NCI-H187 treated with DMSO at 0.1 percent for 48 hours (cell line): ENCODE data around the gene TLX2.
A peak's percentile ranks its signal among the peaks of the same experiment; 100 is the strongest.
"Not testable (repeated sequence)": the region's sequence is repeated elsewhere in the genome, so short reads cannot be mapped to it uniquely, and the experiment has no call there.

Experiments
- DNase-seq: peaks from one replicate; lab custom pipeline; 2025; lab: John Stamatoyannopoulos, UW

The TLX2 gene

DNA sequence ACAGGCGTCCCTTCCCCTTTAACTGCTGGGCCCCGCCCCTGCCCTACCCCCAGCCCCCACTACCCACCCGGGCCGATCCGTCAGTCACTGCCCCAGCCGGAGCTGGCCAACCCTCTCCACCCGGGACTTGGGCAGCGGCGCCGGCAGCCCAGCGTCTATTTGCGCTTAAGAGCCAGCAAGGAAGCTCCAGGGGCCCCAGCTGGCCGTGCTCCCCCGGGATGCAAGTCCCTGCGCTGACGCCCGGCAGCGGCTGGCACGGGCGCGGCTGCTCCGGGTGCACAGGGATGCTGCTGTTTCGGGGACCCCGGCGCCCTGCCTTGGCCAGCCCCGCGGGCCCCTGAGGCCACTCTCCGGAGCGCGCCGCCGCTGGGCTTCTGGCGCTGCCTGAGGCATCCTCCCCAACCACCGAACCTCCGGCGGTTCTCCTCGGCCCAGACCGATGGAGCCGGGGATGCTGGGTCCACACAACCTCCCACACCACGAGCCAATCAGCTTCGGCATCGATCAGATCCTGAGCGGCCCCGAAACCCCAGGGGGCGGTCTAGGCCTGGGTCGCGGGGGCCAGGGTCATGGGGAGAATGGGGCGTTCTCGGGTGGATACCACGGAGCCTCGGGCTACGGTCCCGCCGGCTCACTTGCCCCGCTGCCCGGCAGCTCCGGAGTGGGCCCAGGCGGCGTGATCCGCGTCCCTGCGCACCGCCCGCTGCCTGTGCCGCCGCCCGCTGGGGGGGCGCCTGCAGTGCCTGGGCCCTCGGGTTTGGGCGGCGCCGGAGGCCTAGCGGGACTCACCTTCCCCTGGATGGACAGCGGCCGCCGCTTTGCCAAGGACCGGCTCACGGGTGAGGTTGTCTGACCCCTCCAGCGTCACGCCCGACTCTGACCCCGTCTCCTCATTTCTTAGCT is at the start of gene TLX2:
Gene TLX2, plus strand, starts transcription at position 83 of the 903 bp plus-strand sequence. Its CDS starts 357 bp downstream, at position 440.
- DNase-seq, result no peak

DNA sequence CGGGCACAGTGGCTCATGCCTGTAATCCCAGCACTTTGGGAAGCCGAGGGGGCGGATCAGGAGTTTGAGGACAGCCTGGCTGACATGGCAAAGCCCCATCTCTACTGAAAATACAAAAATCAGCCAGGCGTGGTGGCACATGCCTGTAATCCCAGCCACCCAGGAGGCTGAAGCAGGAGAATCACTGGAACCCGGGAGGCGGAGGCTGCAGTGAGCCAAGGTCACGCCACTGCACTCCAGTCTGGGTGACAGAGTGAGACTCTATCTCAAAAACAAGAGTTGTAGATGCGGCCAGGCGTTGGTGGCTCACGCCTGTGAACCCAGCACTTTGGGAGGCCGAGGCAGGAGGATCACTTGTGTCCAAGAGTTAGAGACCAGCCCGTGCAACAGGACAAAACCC is 43.5 kb upstream of the TLX2 start:
- DNase-seq, result not testable (repeated sequence)

DNA sequence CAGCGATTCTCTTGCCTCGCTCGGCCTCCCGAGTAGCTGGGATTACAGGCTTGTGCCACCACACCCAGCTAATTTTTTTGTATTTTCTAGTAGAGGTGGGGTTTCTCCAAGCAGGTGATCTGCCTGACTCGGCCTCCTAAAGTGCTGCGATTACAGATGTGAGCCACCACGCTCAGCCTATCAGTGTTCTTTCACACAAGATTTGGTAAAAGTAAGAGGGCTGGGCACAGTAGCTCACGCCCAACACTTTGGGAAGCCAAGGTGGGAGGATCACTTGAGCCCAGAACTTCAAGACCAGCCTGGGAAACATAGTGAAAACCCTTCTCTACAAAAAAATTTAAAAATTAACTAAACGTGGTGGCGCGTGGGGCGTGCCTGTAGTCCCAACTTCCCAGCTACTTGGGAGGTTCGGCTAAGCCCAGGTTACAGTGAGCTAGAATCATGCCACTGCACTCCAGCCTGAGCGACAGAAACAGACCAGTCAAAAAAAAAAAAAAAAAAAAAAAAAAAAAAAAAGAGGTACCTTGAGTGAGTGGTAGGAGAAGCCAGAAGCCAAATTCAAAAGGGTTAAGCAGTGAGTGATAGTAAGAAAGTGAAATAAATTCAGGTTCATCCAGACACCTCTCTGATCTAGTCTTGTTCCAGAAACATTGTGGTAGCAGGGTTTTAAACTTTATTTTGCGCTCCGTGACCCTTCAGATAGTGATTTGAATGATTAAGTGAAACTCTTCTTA is 42.8 kb upstream of the TLX2 start:
- DNase-seq, result no peak

DNA sequence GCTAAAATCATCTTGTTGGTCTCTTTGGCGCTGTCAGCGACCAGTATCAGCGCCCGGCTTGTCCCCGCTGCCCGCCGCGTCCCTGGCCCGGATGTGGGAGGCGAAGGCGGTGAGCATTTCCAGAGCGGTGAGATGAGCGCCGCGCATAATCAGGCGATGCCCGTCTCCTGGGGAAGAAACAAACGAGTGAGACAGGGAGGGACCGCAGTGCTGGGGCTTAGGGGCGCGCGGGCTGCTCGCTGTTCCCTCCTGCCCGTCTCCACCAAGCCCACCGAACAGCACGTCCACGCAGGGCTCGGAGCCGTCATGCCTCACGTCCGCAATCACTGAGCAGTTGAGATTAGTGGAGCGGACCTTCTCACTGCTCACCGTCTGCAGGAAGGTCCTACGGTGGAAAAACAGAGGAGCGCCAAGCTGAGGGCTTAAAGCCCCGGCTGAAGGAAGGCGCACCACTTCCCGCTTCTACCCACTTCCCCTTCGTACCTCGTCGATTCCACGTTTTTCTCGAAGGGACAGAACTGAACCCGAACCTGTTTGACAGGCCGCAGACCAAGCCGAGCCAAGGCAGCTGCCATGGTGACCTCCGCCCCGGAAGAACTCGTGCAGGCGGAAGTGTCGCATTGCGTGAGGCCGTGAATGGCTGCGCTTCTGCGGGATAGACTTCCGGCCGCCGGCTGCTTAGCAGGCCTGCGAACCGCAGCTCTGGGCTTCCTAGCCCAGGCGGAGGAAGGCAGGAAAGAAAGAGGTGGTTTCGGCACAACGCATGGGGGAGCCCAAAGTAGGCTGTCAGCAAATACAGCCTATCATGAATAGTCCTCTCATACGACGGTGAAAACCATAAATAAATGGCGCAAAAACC is 41.9 kb upstream of the TLX2 start, which contains the start of gene MRPL53:
Gene MRPL53, minus strand, starts transcription at position 595 of the 859 bp plus-strand sequence. Its CDS starts 20 bp downstream, at position 575.
- no peak for DNase-seq

DNA sequence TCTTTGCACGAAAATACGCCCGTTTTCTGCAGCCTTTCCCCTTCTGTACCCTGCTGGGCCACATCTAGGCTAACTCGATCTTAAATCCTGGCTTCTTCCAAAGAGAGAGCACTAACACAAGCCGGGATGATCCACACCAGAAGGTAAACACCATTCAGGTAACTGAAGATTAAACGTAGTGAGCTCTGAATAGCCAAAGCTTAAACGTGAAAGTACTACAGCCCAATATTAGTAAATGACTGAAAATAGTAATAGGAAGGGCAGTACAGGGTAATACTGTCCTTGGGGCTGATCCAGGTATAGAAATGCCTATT is 41.3 kb upstream of the TLX2 start:
- DNase-seq, result no peak

DNA sequence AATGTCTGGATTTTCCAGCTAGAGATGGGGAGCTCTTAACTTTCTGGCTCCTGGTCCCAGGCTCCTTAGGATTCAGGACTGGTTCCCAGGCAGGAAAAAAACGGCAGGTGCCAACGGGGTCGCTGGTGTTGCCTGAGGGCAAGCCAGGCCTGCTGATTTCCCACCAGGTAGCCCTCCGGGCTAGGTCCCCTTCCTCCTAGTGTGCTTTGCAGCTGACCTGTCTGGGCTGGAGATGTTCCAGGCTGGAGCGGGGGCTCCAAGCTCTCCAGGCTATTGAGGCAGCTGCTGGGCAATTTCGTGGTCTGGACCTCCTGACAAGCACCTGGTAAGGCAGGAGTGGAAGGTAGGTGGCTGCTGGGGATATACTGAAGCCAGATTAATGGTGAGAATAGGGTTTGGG is 39.8 kb upstream of the TLX2 start:
- DNase-seq, result no peak

DNA sequence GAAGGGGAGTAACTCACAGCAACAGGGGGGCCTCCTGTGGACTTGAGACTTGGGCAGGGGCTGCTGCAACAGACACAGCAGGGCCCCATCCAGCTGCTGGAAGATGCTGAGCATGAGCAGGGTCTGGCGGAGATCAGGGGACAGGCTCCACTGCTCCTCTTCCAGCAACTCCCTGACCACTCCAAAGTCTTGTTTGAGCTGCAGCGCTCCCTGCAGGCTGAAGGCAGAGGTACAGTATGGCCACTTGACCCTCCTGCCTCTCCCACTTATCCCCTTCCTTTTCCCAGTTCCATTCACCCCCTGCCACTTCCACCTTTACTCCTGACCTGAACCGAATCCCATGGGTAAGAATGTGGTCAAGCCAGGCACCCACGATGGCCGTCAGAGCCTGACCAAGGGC is 39.4 kb upstream of the TLX2 start:
- no peak for DNase-seq

DNA sequence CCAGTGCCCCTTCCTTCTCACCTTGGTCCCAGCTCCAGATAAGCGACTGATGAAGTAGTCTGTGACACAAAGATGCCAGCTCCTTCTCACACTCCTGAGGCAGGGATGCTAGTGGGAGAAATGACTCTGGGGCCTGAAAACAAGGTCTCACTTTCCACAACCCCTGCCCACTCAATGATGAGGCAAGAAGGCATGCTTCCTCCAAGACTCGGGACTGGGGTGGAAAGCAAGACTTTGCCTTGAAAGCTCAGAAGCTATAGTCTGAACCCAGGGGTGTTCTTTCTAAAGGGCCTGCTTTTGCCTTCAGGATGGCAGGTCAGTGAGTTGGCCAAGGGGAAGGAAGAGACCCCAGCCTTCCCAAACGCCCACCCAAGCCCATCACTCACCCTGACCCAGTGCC is 32.8 kb upstream of the TLX2 start:
- DNase-seq, result no peak

DNA sequence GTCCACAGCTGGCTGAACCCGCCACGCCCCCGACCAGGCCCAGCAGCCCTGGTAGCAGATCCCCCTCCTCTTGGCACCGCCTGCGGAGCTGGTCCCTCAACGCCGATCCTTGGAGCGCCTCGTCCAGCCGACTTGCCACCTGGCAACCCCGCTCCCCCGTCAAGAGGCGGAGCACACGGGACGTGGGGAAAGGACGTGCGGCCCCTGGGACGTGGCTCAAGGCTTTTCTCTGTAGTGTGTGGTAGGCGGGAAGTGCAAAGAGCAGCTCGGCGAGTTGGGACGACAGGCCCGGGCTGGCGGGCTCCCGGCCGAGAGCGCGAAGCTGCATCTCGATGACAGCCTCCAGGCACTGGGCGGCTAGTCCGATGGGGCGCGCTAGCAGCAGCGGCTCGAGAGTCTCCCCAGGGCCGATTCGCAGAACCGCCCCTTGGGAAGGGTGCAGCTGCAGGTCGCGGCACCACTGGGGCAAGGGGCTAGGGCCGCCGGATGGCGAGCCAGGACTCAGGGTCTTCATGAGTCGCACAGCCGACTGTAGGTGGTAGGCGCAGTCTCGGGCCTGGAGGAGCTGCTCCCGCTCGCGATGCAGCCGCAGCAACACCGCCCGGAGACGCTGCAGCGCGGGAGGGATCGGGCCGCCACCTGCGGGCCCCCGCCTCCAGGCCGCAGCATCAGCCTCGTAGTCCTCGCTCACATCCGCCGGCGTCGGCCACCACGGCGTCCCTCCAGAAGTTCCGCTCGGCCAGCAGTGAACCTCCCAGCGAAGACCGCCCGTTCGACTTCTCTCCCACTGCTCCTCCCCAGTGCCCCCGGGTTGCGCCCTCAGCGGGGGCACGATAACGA is 32.1 kb upstream of the TLX2 start:
- DNase-seq, result no peak

DNA sequence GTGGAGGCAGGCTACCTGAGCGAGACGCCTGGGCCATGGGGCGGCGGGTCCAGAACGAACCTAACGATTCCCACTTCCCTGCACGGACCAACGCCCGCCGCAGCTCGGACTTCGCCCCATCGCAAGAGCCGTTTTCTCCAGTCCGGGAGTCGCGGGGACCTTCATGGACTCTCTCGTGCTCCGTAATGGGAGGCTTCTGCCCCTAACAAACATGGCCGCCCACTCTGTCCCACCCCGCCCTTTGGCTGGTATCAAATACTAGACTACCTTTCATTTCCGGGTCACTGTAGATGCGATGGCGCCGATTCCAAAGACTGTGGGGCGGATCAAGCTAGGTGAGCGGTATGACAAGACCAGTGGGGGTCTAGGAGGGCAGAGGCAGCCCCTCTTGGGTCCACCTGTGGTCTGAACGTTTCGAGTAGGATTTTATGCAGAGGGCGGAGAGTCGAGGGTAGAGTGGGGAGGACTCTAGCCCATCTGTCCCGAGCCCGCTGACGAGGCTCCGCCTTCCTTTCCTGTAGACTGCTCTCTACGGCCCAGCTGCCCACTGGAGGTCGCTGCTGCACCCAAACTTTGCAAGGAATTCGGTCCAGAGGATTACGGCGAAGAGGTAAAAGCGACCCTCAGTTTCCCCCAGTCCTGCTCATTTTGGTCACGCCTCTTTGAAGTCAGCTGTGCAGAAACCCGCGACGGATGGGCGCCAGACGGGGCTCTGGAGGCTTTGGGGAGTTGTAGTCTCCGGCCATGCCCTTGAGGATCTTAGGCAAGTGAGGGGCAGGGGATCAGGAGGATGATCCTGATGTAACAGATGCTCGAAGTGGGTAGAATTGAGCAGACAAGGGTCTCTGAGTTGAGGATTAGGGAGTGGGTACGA is 31.2 kb upstream of the TLX2 start, which contains the start of the genes CCDC142 and TTC31:
Gene CCDC142, minus strand, starts transcription at position 198 of the 874 bp plus-strand sequence. Its CDS starts 161 bp downstream, at position 37.
Gene TTC31, plus strand, starts transcription at position 281 of the 874 bp plus-strand sequence. Its CDS starts 15 bp downstream, at position 296.
- peak; percentile 56 for DNase-seq

DNA sequence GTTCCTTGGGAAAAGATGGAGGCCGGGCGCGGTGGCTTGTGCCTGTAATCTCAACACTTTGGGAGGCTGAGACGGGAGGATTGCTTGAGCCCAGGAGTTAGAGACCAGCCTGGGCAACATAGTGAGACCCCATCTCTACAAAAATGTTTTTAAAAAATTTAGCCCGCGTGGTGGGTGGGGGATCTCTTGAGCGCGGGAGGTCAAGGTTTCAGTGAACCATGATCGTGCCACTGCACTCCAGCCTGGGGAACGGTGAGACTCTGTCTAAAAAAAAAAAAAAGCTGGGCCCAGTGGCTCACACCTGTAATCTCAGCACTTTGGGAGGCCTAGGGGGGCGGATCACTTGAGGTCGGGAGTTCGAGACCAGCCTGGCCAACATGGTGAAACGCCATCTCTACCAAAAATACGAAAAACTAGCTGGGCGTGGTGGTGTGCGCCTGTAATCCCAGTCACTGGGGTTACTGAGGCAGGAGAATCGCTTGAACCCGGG is 30.5 kb upstream of the TLX2 start:
- not testable (repeated sequence) for DNase-seq

DNA sequence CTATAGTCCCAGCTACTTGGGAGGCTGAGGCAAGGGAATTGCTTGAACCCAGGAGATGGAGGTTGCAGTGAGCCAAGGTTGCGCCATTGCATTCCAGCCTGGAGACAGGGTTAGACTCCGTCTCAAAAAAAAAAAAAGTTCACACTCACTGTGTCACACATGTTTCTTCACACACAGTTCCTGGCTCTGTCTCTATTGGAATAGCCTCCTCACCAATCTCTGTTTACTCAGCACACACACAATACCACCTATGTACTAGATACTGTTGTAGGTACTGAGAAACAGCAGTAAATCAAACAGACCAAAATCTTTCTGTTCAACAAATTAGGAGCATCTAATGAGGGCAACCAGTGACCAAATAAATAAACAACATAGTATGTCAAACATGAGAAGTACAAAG is 28.1 kb upstream of the TLX2 start:
- no peak for DNase-seq

DNA sequence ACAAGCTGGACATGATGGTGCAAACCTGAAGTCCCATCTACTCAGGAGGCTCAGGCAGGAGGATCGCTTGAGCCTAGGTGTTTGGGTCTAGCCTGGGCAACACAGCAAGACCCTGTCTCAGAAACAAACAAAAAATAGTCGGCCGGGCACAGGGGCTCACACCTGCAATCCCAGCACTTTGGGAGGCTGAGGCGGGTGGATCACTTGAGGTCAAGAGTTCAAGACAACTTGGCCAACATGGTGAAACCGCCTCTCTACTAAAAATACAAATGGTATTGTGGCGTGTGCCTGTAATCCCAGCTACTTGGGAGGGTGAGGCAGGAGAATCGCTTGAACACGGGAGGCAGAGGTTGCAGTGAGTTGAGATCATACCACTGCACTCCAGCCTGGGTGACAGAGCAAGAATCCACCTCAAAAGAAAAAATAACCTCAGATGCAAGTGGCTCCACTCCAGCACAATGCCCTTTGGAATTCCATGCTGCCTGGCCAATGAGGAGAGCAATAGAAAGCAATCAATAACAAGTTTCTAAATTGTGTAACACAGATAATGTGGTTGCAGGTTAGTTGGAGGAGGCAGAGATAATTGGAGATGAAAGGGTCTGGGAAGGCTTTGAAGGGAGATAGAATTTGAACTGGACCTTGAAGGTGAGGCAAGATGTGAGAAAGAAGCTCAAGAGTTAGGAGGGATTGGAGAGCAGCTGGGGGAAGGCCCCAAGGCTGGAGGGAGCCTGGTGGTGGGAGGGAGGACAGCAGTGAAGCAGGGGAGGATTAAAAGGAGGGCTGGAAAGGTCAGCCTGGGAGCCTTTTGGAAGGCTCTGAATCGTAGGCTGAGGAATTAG is 25.4 kb upstream of the TLX2 start:
- DNase-seq, result no peak

DNA sequence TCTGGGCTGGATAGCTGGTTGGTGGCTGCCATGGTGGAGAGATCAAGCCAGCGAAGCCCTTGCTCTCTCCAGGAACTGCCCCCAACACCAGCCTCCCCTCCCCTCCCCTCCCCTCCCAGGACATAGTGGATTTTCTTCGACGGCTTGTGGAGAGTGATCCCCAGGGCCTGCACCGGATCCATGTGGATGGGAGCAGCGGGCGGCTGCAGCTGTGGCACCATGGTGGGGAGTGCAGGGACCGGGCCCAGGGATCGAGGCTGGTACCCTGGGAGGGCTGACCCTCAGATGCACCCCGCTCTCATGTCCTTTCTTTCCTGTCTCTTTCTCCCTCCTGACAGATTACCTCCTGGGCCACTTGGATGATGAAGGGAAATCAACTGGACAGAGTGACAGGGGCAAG is 24.3 kb upstream of the TLX2 start:
- DNase-seq, result no peak

DNA sequence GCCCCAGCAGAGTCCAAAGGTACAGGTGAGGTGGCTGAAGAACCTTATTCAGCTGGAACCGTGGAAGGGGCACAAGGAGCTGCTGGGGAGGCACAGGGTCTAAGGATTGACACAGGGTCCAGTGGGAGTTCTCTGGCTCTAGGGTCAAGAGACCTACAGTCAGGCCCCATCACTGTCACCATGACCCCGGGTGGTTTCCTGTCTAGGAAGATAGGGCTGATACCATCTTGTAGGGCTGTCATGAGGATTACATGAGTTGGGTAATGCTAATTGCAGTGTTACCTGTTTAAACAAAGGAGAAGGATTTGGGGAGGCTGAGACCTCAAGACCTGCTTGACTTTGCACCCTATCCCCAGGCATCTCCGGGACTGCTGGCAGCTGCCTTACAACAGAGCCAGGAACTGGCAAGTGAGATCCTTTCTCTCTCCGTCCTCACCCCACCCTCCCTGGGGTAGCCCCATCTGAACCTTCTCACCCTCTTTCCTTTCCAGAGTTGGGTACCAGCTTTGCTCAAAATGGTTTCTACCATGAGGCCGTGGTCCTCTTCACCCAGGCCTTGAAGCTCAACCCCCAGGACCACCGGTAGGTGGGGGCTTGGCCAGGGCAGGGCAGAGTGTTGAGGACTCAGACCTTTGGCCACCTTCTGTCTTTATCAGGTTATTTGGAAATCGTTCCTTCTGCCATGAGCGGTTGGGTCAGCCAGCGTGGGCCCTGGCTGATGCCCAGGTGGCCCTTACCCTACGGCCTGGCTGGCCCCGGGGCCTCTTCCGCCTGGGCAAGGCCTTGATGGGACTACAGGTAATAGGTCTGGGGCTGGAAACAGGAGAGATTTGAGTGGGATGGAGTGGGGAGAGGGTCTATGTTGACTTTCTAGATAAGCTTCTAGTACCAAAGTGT is 22.4 kb upstream of the TLX2 start:
- no peak for DNase-seq

DNA sequence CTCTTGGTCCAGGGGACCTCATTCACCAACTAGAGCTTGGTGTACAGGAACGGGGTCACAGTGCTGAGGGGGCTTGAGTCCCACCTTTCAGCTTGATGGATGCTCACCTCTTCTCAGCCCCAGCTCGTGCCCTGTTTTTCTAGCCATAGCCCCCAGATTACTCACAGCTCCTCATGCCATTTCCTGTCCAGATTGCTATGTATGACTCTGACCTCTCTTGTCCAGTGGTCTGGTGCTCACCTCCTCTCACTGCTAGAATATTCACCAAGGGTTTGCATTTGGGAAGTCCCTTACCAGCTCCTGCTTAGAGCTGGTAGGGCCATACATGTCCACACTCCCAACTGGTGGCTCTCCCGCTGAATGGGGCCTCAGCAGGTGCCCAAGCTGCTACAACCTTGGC is 20.7 kb upstream of the TLX2 start:
- no peak for DNase-seq

DNA sequence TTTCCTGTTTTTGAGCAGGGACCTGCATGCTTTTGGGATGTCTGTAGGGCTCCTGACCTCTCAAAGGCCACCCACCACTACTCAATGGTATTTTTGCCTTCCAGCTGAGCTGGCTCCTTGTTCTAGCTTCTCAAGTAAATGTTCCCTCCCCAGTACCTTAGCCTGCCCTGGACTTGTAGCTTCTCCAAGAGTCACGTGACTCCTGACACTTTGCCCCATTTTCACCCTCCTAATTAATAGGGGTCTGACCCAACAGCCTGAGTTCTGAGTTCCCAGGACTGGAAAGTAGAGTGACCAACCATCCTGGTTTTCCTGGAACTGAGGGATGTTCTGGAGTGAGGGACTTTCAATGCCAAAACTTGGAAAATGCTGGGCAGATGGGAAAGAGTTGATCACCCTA is 18.8 kb upstream of the TLX2 start:
- DNase-seq, result no peak
